DND-41 (cell line): ENCODE data around the gene TEX54.

Source experiments
- CTCF ChIP-seq: IDR thresholded peaks from 2 replicates; pipeline ENCODE4 v1.5.1; 2012; ENCODE audit warnings: borderline replicate concordance, low read length, moderate library complexity, mild to moderate bottlenecking; ENCODE audit not compliant: poor library complexity, severe bottlenecking; ENCODE audit errors: extremely low read depth
- EZH2 ChIP-seq: IDR thresholded peaks from 3 replicates; pipeline ENCODE4 v1.6.1; 2012; ENCODE audit warnings: borderline replicate concordance, low read depth, mild to moderate bottlenecking, moderate library complexity, low read length, inconsistent platforms; ENCODE audit not compliant: severe bottlenecking

GRCh38 chr11:62839050-62839945 is 6.7 kb upstream of the TEX54 start, which contains the start of gene WDR74:
- TF ChIP-seq CTCF (no peak), EZH2 (no peak)
